Uterus (tissue), 2 donors: ENCODE measurements around the gene ARHGEF11.

ENCODE experiments used
- POLR2A ChIP-seq, 2 donors: fragments of 450-650 bp; IDR thresholded peaks; one replicate each; pipeline ENCODE4 v1.6.1; 2016; ENCODE audit warnings: antibody characterized with exemption in 2 of 2, mild to moderate bottlenecking in 1 of 2, moderate library complexity in 1 of 2
- TF ChIP-seq, protein P1 (sequence below), 4 experiments: fragments of 200-600 bp in 2 of 4; fragments of 450-650 bp in 2 of 4; sonication (generic) in 2 of 4; IDR thresholded peaks; one replicate each; pipeline ENCODE4 v1.5.1; 2016 to 2019; ENCODE audit warnings: antibody characterized with exemption in 4 of 4, mild to moderate bottlenecking in 2 of 4, moderate library complexity in 1 of 4

DNA sequence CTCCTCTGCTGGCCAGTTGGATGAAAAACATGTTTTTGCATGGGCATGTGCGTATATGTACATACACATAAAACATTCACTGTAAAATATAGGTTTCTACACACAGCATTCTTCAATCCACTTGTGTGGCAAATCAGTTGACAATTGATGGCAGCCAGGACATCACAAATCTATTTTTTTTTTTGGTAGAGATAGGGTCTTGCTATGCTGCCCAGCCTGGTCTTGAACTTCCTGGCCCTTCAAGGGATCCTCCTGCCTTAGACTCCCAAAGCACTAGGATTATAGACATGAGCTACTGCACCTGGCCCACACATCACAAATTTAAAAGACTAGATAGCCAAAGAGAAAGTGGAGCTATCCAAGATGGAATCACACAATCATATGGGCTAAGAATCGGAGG, 39.6 kb downstream of the ARHGEF11 start:
- TF ChIP-seq, protein P1, sequence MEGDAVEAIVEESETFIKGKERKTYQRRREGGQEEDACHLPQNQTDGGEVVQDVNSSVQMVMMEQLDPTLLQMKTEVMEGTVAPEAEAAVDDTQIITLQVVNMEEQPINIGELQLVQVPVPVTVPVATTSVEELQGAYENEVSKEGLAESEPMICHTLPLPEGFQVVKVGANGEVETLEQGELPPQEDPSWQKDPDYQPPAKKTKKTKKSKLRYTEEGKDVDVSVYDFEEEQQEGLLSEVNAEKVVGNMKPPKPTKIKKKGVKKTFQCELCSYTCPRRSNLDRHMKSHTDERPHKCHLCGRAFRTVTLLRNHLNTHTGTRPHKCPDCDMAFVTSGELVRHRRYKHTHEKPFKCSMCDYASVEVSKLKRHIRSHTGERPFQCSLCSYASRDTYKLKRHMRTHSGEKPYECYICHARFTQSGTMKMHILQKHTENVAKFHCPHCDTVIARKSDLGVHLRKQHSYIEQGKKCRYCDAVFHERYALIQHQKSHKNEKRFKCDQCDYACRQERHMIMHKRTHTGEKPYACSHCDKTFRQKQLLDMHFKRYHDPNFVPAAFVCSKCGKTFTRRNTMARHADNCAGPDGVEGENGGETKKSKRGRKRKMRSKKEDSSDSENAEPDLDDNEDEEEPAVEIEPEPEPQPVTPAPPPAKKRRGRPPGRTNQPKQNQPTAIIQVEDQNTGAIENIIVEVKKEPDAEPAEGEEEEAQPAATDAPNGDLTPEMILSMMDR (IDR thresholded peaks at IDR 0.05): no peak
- TF ChIP-seq POLR2A (IDR thresholded peaks at IDR 0.05): no peak
